ENCODE data around the gene ESPL1.
"Not testable (repeated sequence)": the region's sequence is repeated elsewhere in the genome, so short reads cannot be mapped to it uniquely, and the experiment has no call there.

ESPL1 gene

DNA sequence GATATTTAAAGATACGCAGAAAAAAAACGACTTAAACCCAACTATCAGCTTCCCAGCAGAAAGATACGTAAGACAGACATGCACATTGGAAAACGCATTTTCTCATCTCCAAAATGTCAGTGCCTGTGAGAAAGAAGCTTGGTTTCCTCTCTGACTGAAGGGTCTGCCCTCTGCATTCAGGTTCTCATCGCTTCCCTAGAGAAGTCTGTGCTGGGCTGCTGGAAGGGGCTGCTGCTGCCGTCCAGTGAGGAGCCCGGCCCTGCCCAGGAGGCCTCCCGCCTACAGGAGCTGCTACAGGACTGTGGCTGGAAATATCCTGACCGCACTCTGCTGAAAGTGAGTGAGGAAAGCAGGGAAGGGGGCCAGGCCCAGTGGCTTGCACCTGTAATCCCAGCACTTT is 22.6 kb downstream of the ESPL1 start:
- POLR2A ChIA-PET, result no interaction called here
- CTCF ChIA-PET, result interaction anchor here (1.3 to 25.5 kb wide), 7 partner anchors 9 to 225 kb away, joined by 3 to 383 read pairs (median 59); partner anchors contain the start of genes AAAS, ESPL1 and ITGB7
- no peak for DNase-seq (ENCODE audit: extremely low spot score)
- TF ChIP-seq, protein P1, sequence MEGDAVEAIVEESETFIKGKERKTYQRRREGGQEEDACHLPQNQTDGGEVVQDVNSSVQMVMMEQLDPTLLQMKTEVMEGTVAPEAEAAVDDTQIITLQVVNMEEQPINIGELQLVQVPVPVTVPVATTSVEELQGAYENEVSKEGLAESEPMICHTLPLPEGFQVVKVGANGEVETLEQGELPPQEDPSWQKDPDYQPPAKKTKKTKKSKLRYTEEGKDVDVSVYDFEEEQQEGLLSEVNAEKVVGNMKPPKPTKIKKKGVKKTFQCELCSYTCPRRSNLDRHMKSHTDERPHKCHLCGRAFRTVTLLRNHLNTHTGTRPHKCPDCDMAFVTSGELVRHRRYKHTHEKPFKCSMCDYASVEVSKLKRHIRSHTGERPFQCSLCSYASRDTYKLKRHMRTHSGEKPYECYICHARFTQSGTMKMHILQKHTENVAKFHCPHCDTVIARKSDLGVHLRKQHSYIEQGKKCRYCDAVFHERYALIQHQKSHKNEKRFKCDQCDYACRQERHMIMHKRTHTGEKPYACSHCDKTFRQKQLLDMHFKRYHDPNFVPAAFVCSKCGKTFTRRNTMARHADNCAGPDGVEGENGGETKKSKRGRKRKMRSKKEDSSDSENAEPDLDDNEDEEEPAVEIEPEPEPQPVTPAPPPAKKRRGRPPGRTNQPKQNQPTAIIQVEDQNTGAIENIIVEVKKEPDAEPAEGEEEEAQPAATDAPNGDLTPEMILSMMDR (IDR thresholded peaks at IDR 0.05; ENCODE audit: control extremely low read depth, extremely low read depth, low read depth, missing control alignments), result no peak

DNA sequence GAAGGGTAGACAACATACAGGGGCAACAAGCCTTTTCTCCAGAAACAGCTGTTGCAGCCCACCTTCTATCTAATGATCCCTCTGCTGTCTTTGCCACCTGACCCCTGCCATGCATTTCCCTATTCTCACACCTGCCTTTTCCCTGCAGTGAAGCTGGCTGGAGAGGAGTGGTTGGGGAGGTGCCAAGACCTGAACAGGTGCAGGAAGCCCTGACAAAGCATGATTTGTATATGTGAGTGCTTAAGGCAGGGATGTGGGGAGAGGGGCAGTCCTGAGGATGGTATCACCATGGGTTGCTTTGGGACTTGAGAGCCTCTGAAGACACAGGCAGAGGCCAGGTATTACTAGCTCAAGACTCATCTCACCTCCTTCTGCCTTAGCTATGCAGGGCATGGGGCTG is 24.3 kb downstream of the ESPL1 start:
- ChIA-PET POLR2A (no interaction called here), CTCF (interaction anchor here (0.6 to 25.5 kb wide), 9 partner anchors 9 to 227 kb away, joined by 3 to 383 read pairs (median 10); partner anchors contain the start of genes AAAS, ESPL1 and ITGB7)
- TF ChIP-seq, protein P1 (IDR thresholded peaks at IDR 0.05; ENCODE audit: control extremely low read depth, extremely low read depth, low read depth, missing control alignments), result no peak
- DNase-seq (ENCODE audit: extremely low spot score), result no peak

DNA sequence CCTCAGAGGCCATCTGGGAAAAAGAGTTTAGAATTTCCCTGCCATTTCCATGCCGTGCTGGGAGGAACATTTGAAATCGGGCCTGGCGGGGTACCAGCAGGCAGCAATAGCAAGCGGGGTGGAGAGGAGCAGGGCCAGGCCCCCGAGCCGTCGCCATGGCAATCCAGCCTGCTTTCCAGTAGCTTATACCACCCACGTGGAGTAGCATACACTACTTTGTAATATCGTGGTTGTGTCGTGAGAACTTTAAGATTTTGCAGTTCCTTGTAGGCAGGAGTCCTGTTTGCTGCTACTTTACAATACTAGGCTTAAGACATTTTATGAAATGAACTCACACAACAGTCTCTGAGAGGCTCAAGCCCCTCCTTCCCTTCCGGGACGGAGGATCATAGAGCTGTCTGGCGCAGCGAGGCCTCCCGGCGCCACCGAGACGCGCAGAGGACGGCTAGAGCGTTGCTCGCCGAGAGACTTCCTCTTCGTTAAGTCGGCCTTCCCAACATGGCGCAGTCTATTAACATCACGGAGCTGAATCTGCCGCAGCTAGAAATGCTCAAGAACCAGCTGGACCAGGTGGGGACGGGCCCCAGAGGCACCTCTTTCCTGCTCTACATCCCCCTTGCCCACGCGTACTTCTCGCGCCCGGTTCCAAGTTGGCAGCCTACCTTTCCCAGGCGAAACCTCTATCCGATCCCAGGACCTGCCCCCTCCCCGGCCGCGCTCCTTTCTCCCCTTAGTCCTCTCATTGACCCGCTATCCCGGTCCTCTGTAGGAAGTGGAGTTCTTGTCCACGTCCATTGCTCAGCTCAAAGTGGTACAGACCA is 27.2 kb downstream of the ESPL1 start, which contains the start of gene PFDN5:
Gene PFDN5 (plus strand): TSS at position 473 of the 821 bp plus-strand sequence. CDS start 26 bp downstream, at position 499.
- TF ChIP-seq, protein P1 (IDR thresholded peaks at IDR 0.05; ENCODE audit: control extremely low read depth, extremely low read depth, low read depth, missing control alignments), result no peak
- DNase-seq (ENCODE audit: extremely low spot score), result peak; percentile 92
- POLR2A ChIA-PET, result interaction anchor here (0.7 to 1.3 kb wide), 4 partner anchors 26 to 114 kb away, joined by 3 to 8 read pairs (median 4); partner anchors contain the start of gene AAAS
- CTCF ChIA-PET, result interaction anchor here (0.9 to 25.5 kb wide), 10 partner anchors 10 to 135 kb away, joined by 3 to 383 read pairs (median 6); partner anchors contain the start of genes AAAS, ESPL1 and ITGB7

DNA sequence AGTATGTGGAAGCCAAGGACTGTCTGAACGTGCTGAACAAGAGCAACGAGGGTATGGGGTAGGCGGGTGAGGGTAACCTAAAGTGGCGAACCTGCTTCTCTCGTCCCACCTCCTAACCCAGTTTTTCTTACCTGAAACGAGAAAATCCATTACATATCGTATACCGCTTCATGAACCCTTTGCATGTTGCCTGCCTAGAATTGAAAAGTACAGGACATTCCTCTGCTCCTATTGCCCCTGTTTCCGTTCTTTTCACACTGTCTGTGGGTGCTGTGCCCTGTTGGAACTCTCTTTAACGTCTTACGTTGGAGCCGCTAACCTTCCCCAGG is 27.8 kb downstream of the ESPL1 start:
- TF ChIP-seq, protein P1 (IDR thresholded peaks at IDR 0.05; ENCODE audit: control extremely low read depth, extremely low read depth, low read depth, missing control alignments), result no peak
- ChIA-PET CTCF (interaction anchor here (1.2 to 25.5 kb wide), 6 partner anchors 10 to 136 kb away, joined by 4 to 383 read pairs (median 30); partner anchors contain the start of genes AAAS, ESPL1 and ITGB7), POLR2A (interaction anchor here (0.9 to 1.3 kb wide), 3 partner anchors 25 to 114 kb away, joined by 4 to 8 read pairs (median 5); partner anchors contain the start of gene AAAS)
- DNase-seq (ENCODE audit: extremely low spot score), result no peak

DNA sequence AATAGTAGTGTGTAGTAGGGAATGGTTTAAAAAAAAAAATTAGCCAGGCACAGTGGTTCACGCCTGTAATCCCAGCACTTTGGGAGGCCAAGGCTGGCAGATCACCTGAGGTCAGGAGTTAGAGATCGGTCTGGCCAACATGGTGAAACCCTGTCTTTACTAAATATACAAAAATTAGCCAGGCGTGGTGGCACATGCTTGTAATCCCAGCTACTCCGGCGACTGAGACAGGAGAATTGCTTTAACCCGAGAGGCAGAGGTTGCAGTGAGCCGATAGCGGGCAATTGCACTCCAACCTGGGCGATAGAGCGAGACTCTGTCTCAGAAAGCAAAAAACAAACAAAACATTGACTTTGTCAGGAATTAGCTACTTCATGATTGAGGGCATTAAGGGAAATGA is 29.0 kb downstream of the ESPL1 start:
- CTCF ChIA-PET, result interaction anchor here (0.9 to 25.5 kb wide), 9 partner anchors 11 to 231 kb away, joined by 3 to 383 read pairs (median 7); partner anchors contain the start of genes AAAS, ESPL1 and ITGB7
- POLR2A ChIA-PET; DNase-seq (ENCODE audit: extremely low spot score): not testable (repeated sequence)

DNA sequence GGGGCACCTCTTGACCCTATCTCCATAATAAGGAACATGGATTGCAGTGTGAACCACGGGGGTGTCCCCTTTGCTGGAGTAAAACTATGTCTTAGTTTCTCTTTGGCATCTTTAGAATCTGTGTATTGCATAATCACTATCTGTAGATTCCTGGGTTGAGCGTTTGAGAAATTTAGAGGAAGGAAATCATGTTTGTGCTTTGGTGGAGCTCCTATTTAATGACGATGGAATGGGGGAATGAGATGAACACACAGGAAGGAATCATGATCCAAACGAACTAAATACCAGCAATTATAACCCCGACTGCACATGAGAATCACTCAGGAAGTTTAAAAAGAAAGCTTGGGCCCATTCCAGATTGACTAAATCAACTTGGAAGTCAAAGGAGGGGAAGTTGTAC is 30.1 kb downstream of the ESPL1 start:
- TF ChIP-seq, protein P1 (IDR thresholded peaks at IDR 0.05; ENCODE audit: control extremely low read depth, extremely low read depth, low read depth, missing control alignments), result no peak
- ChIA-PET POLR2A (interaction anchor here (1.9 kb wide), 1 partner anchor 23 kb away, joined by 9 read pairs; the partner anchor contains the start of gene AAAS), CTCF (interaction anchor here (1.5 to 25.5 kb wide), 8 partner anchors 10 to 232 kb away, joined by 4 to 383 read pairs (median 10); partner anchors contain the start of genes AAAS, ESPL1 and ITGB7)
- no peak for DNase-seq (ENCODE audit: extremely low spot score)
